Stimulated activated naive CD8-positive, alpha-beta T cell treated with anti-CD3 and anti-CD28 coated beads, Interleukin-15, Interleukin-2, amounts not matched to agents 100 ng/mL and 50 ng/mL, for 24 hours (primary cell): ENCODE measurements around the gene DENND4B.
A peak's percentile ranks its signal among the peaks of the same experiment; 100 is the strongest.

Experiments
- H3K27ac Mint-ChIP-seq: one replicate; pipeline ENCODE4 v1.8.0; 2021; ENCODE audit warnings: mild to moderate bottlenecking, mixed read lengths
- H3K27me3 Mint-ChIP-seq: one replicate; pipeline ENCODE4 v1.8.0; 2021; ENCODE audit warnings: mixed read lengths
- H3K36me3 Mint-ChIP-seq: one replicate; pipeline ENCODE4 v1.8.0; 2021; ENCODE audit warnings: low read depth, mixed read lengths
- H3K4me1 Mint-ChIP-seq: one replicate; pipeline ENCODE4 v1.8.0; 2021; ENCODE audit warnings: low read depth, mixed read lengths
- H3K4me3 Mint-ChIP-seq: one replicate; pipeline ENCODE4 v1.8.0; 2021; ENCODE audit warnings: mild to moderate bottlenecking, mixed read lengths
- H3K9me3 Mint-ChIP-seq: one replicate; pipeline ENCODE4 v1.8.0; 2021; ENCODE audit warnings: mixed read lengths

Gene DENND4B

GRCh38 chr1:153978274-153978909 lies 31.9 kb upstream of the DENND4B start:
- Mint-ChIP-seq H3K27ac (peak overlapping the region; percentile 98), H3K4me1 (peaks cover 42% of the 10 kb centered on the region)

GRCh38 chr1:153977250-153978240 lies 31.0 kb upstream of the DENND4B start, which contains the start of gene JTB:
Gene JTB (minus strand): TSS chr1:153977674. CDS start chr1:153977252, 422 bp downstream.
- peaks cover 48% of the 10 kb centered on the region for H3K4me1 Mint-ChIP-seq
- H3K27ac Mint-ChIP-seq: peak within 1 kb of the TSS; percentile 98
- H3K9me3 Mint-ChIP-seq: no peaks in the 10 kb centered on the region
- peaks cover 31% of the 10 kb centered on the region for H3K36me3 Mint-ChIP-seq
- H3K4me3 Mint-ChIP-seq: peak within 1 kb of the TSS; percentile 98
- H3K27me3 Mint-ChIP-seq: no peaks in the 10 kb centered on the region

More at GRCh38 chr1:153978274-153978909, 31.9 kb upstream of the DENND4B start:
- Mint-ChIP-seq H3K9me3 (no peaks in the 10 kb centered on the region), H3K36me3 (peaks cover 35% of the 10 kb centered on the region), H3K27me3 (no peaks in the 10 kb centered on the region), H3K4me3 (peak overlapping the region; percentile 98)

- H3K9me3 Mint-ChIP-seq: no peaks in the 10 kb centered on the region
- peak overlapping the region; percentile 98 for H3K4me3 Mint-ChIP-seq
- H3K4me1 Mint-ChIP-seq: peaks cover 54% of the 10 kb centered on the region
- H3K27me3 Mint-ChIP-seq: no peaks in the 10 kb centered on the region
- H3K36me3 Mint-ChIP-seq: peaks cover 31% of the 10 kb centered on the region
- H3K27ac Mint-ChIP-seq: peak overlapping the region; percentile 98
These were observed 30.3 kb upstream of the DENND4B start for GRCh38 chr1:153976819-153977249.

GRCh38 chr1:153973525-153973924 lies 27.0 kb upstream of the DENND4B start:
- Mint-ChIP-seq H3K27me3 (no peaks in the 10 kb centered on the region), H3K9me3 (no peaks in the 10 kb centered on the region), H3K4me1 (peaks cover 59% of the 10 kb centered on the region), H3K27ac (no peak overlapping the region), H3K36me3 (peaks cover 31% of the 10 kb centered on the region), H3K4me3 (no peak overlapping the region)

GRCh38 chr1:153973071-153973470 lies 26.6 kb upstream of the DENND4B start:
- H3K4me3 Mint-ChIP-seq: no peak overlapping the region
- H3K4me1 Mint-ChIP-seq: peaks cover 56% of the 10 kb centered on the region
- H3K9me3 Mint-ChIP-seq: no peaks in the 10 kb centered on the region
- no peaks in the 10 kb centered on the region for H3K27me3 Mint-ChIP-seq
- no peak overlapping the region for H3K27ac Mint-ChIP-seq
- H3K36me3 Mint-ChIP-seq: peaks cover 31% of the 10 kb centered on the region

- no peak overlapping the region for H3K27ac Mint-ChIP-seq
- no peaks in the 10 kb centered on the region for H3K9me3 Mint-ChIP-seq
- no peak overlapping the region for H3K4me3 Mint-ChIP-seq
- H3K27me3 Mint-ChIP-seq: no peaks in the 10 kb centered on the region
- peaks cover 60% of the 10 kb centered on the region for H3K4me1 Mint-ChIP-seq
- H3K36me3 Mint-ChIP-seq: peaks cover 16% of the 10 kb centered on the region
These were observed 23.8 kb upstream of the DENND4B start for GRCh38 chr1:153970346-153970745.

GRCh38 chr1:153968972-153969371 lies 22.5 kb upstream of the DENND4B start:
- peaks cover 5% of the 10 kb centered on the region for H3K36me3 Mint-ChIP-seq
- no peaks in the 10 kb centered on the region for H3K9me3 Mint-ChIP-seq
- H3K27me3 Mint-ChIP-seq: no peaks in the 10 kb centered on the region
- H3K4me1 Mint-ChIP-seq: peaks cover 56% of the 10 kb centered on the region
- H3K4me3 Mint-ChIP-seq: no peak overlapping the region
- H3K27ac Mint-ChIP-seq: peak overlapping the region; percentile 29

GRCh38 chr1:153968408-153968807 lies 21.9 kb upstream of the DENND4B start:
- Mint-ChIP-seq H3K27me3 (no peaks in the 10 kb centered on the region), H3K36me3 (peaks cover 4% of the 10 kb centered on the region), H3K4me1 (peaks cover 61% of the 10 kb centered on the region), H3K9me3 (no peaks in the 10 kb centered on the region), H3K4me3 (peak overlapping the region; percentile 27), H3K27ac (no peak overlapping the region)

GRCh38 chr1:153968000-153968363 lies 21.5 kb upstream of the DENND4B start:
- Mint-ChIP-seq H3K4me1 (peaks cover 60% of the 10 kb centered on the region), H3K27me3 (no peaks in the 10 kb centered on the region), H3K36me3 (peaks cover 4% of the 10 kb centered on the region), H3K27ac (peak overlapping the region; percentile 96), H3K4me3 (peak overlapping the region; percentile 93), H3K9me3 (no peaks in the 10 kb centered on the region)

- H3K27ac Mint-ChIP-seq: peak within 1 kb of the TSS; percentile 96
- peaks cover 59% of the 10 kb centered on the region for H3K4me1 Mint-ChIP-seq
- H3K36me3 Mint-ChIP-seq: peaks cover 4% of the 10 kb centered on the region
- H3K9me3 Mint-ChIP-seq: no peaks in the 10 kb centered on the region
- no peaks in the 10 kb centered on the region for H3K27me3 Mint-ChIP-seq
- H3K4me3 Mint-ChIP-seq: peak within 1 kb of the TSS; percentile 93
These were observed 20.8 kb upstream of the DENND4B start, which contains the start of gene CREB3L4 for GRCh38 chr1:153967107-153967999. Gene CREB3L4 (plus strand): TSS chr1:153967902. CDS start chr1:153968526, 624 bp downstream.

GRCh38 chr1:153963850-153964331 lies 17.4 kb upstream of the DENND4B start:
- Mint-ChIP-seq H3K4me3 (peak overlapping the region; percentile 91), H3K27ac (peak overlapping the region; percentile 93), H3K9me3 (no peaks in the 10 kb centered on the region), H3K4me1 (peaks cover 77% of the 10 kb centered on the region), H3K27me3 (no peaks in the 10 kb centered on the region), H3K36me3 (peaks cover 21% of the 10 kb centered on the region)

- Mint-ChIP-seq H3K27me3 (no peaks in the 10 kb centered on the region), H3K4me1 (peaks cover 77% of the 10 kb centered on the region), H3K36me3 (peaks cover 21% of the 10 kb centered on the region), H3K4me3 (peak within 1 kb of the TSS; percentile 91), H3K27ac (peak within 1 kb of the TSS; percentile 93), H3K9me3 (no peaks in the 10 kb centered on the region)
These were observed 16.7 kb upstream of the DENND4B start, which contains the start of gene SLC39A1 for GRCh38 chr1:153963030-153963849. Gene SLC39A1 (minus strand): TSS chr1:153963537. CDS start chr1:153962715, 822 bp downstream.
